ENCODE measurements around the gene PIR.

Gene PIR

GRCh38 chrX:15416133-15416993, 76.8 kb downstream of the PIR start:
- no peak for DNase-seq (ENCODE audit: low spot score)

- no peak for DNase-seq (ENCODE audit: low spot score)
Measured at GRCh38 chrX:15413101-15413500, 80.0 kb downstream of the PIR start.

- DNase-seq (ENCODE audit: low spot score) = no peak
Measured at GRCh38 chrX:15410947-15411346, 82.2 kb downstream of the PIR start.

GRCh38 chrX:15410430-15410829, 82.7 kb downstream of the PIR start:
- DNase-seq (ENCODE audit: low spot score) = no peak

- DNase-seq (ENCODE audit: low spot score) = no peak
Measured at GRCh38 chrX:15405846-15406245, 87.3 kb downstream of the PIR start.

GRCh38 chrX:15404401-15405096, 88.6 kb downstream of the PIR start:
- no peak for DNase-seq (ENCODE audit: low spot score)

- no peak for DNase-seq (ENCODE audit: low spot score)
Measured at GRCh38 chrX:15401378-15401777, 91.8 kb downstream of the PIR start.

- DNase-seq (ENCODE audit: low spot score) = no peak
Measured at GRCh38 chrX:15399962-15400391, 93.2 kb downstream of the PIR start.

- DNase-seq (ENCODE audit: low spot score) = no peak
Measured at GRCh38 chrX:15398874-15399273, 94.3 kb downstream of the PIR start.

- no peak for DNase-seq (ENCODE audit: low spot score)
Measured at GRCh38 chrX:15395789-15396188, 97.3 kb downstream of the PIR start.

- DNase-seq (ENCODE audit: low spot score) = no peak
Measured at GRCh38 chrX:15391850-15392249, 101.3 kb downstream of the PIR start.

GRCh38 chrX:15384304-15384703, 108.8 kb downstream of the PIR start, which contains the start of gene VEGFD:
VEGFD (minus strand) TSS chrX:15384413; CDS start chrX:15383946, 467 bp downstream.
- no peak for DNase-seq (ENCODE audit: low spot score)

- DNase-seq (ENCODE audit: low spot score) = no peak
Measured at GRCh38 chrX:15382813-15383212, 110.3 kb downstream of the PIR start.

GRCh38 chrX:15376956-15377355, 116.2 kb downstream of the PIR start:
- DNase-seq (ENCODE audit: low spot score) = no peak

- DNase-seq (ENCODE audit: low spot score) = no peak
Measured at GRCh38 chrX:15373976-15374375, 119.2 kb downstream of the PIR start.

GRCh38 chrX:15366506-15367352, 126.4 kb downstream of the PIR start:
- DNase-seq (ENCODE audit: low spot score) = no peak

- DNase-seq (ENCODE audit: low spot score) = no peak
Measured at GRCh38 chrX:15359701-15360100, 133.4 kb downstream of the PIR start.

- no peak for DNase-seq (ENCODE audit: low spot score)
Measured at GRCh38 chrX:15358533-15358932, 134.6 kb downstream of the PIR start.

GRCh38 chrX:15356444-15356843, 136.7 kb downstream of the PIR start:
- DNase-seq (ENCODE audit: low spot score) = no peak

GRCh38 chrX:15350329-15350996, 142.7 kb downstream of the PIR start:
- DNase-seq (ENCODE audit: low spot score) = no peak

GRCh38 chrX:15349046-15349445, 144.1 kb downstream of the PIR start:
- DNase-seq (ENCODE audit: low spot score) = no peak

GRCh38 chrX:15345976-15346375, 147.2 kb downstream of the PIR start:
- DNase-seq (ENCODE audit: low spot score) = no peak

All from left forelimb (tissue), 1 donor.